ENCODE measurements around the gene CDH4.

Gene CDH4

DNA sequence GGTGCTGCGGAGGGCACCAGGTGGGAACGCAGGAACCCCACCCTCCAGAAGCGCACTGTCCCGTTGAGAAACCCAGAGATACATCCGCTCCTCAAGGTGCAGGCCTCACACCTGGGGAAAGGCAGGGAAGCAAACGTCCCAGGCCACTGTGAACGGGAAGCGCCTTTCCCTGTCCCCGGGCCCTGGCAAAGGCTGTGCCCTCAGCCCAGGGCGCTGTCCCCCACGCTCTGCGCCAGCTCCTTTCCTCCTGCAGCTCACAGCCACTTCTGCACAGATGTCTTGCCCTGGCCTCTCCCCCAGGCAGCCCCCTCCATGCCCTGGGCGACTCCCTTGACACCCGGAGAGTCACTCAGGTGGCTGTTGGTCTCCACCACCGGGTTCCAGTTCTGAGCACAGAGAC lies 609.8 kb downstream of the CDH4 start:
- no peak for DNase-seq (ENCODE audit: low read depth)

DNA sequence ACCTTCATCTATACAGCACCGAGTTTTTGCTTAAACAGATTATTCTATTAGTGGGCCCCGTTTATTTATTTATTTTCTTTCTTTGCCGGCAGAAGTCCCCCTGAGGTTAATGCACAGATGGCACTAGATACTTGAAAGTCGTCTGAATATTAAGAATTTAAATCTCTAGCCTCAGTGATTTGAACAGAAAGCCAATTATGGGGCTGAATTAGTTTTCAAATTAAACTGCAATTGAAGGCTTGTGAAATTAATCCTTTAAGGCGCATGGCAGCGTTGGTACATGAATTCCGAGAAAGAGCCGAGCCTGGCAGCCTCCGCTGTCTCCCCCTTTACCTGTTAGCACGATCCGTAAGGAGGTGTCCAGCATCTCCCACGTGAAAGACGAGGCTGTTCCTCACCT lies 610.8 kb downstream of the CDH4 start:
- DNase-seq (ENCODE audit: low read depth) = no peak

DNA sequence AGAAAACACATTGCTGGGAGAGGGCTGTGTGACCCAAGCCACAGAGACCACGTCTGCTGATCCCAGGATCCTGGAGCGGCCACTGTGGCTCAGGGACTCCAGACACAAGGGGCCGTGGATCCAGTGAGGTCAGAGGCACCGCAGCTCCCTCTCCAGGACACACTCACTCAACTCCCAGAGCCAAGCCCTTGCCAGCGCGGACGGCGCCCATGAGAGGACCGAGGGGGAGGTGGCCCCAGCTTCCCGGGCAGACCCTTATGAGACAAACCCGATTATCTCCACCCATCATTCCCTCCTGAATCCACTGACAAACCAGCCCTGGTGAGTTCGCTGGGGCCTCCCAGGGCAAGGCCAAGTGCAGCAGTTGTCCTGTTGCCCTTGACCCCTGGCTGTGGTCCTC lies 612.4 kb downstream of the CDH4 start:
- DNase-seq (ENCODE audit: low read depth) = no peak

DNA sequence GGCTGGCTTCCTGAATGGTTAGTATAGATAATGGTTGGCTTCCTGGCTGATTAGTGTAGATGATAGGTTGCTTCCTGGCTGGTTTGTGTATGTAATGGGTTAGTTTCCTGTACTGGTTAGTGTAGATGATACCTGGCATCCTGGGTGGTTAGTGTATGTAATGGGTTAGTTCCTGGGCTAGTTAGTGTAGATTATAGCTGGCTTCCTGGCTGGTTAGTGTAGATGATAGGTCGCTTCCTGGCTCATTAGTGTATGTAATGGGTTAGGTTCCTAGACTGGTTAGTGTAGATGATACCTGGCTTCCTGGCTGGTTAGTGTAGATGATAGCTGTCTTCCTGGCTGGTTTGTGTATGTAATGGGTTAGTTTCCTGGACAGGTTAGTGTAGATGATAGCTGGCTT lies 613.3 kb downstream of the CDH4 start:
- DNase-seq (ENCODE audit: low read depth) = no peak

DNA sequence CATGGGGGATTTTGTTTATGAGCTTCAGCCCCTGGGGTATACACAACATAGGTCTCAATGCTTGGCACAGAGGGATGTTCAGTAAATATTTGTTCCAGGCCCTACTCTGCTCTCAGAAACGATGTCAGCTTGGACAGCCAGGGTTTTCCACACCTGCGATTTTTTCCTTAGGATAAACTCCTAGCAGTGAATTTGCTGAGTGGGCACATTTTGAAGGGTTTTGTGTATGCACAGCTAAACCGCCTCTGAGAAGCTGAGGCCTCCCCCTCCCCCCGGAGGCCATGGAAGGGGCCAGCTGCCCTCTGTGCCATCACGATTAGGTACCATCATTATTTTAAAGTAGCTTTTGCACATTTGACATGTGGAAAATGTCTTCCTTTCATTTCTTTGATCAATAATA lies 614.1 kb downstream of the CDH4 start:
- DNase-seq (ENCODE audit: low read depth) = no peak

DNA sequence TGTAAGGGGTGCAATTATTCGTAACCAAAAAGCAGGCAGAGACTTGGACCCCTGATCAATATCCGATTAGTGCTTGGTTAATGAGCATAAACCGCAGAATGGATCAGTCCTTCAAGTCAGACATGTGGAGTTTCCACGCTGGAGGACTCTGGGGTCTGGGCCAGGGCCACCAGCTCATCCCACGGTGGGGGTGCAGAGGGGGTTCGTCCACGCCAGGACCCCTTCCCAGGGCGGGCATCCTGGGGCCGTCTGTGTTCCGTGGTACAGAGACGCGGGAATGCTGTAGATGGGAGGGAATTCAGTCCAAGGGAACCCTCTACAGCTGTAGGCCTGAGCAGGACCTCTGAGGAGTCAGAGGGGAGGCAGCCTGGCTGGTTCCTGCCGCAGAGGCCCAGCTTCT lies 615.9 kb downstream of the CDH4 start:
- DNase-seq (ENCODE audit: low read depth) = no peak

DNA sequence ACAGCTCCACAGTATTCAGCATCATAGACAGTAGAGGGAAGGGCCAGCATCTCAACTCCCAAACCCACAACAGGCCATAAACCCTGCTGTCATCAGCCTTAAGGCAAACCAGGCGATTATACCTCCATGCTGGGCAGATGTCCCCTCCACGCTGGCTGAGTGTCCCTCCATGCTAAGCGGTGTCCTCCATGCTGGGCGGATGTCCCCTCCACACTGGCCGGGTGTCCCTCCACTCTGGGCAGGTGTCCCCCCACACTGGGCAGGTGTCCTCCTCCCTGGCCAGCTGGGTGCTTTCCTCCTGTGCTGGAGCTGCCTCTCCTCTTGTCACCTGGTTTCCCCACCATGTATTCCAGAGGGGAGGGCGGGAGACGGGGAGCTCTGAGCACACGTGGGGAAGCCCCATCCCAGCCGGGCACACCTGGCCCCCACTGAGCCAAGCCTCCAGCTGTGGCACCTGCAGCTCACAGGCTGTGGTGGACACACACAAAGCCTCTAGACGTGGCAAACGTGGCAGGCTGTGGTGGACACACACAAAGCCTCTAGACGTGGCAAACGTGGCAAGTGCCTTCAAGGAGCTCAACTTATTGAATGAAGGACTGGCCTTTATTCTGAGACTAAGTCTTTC lies 616.5 kb downstream of the CDH4 start:
- no peak for DNase-seq (ENCODE audit: low read depth)

DNA sequence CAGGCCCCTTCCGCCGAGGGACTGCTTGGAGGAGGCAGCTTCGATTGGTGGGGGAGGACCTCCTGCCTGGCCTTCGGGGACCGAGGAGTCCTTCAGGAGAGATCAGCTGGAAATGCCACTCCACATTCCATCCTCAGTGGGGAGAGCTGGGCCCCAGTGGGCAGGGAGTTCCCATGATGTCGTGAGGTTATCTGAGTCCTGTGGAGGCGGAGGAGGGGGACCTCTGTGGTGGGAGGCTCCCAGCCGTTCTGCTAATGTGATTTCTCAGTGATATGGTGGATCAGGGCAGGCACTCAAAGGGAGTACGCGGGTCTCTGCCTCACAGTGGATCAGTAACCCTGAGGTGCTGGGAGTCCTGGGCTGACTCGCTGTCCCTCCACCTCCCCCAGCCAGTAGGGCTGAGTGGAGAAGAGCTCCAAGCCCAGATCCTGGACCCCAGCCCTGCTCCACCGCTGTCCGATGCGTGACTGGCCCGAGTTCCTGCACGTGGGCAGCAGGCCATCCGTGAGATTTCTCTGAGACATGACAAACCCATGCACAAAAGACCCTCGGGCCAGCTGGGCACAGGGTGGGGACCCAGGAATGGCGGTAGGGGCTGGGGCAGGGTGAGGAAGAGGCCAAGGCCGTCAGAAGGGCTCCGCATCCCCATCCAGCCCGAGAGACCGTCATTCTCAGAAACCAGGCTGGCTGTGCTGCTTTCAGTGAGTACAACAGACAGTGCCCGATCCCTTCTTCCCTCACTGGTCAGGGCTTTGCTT lies 617.9 kb downstream of the CDH4 start:
- no peak for DNase-seq (ENCODE audit: low read depth)

DNA sequence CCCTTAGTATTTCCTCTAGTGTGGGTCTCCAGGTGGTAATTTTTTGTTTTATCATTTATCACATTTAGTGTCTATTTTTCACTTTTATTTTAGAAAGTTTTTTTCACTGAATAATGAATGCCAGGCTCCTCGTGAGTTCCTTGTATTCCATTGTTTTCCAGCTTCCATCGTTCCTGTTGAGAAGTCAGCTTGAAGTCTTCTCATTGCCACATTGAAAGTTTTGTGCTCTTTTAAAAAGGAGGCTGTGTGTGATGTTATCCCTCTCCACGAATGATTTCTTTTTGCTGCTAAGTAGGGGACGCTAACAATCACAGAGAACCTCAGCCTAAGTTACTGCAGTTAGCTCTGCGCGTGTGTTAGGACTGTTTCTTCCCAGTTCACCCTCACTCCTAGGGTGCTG lies 619.1 kb downstream of the CDH4 start:
- no peak for DNase-seq (ENCODE audit: low read depth)

DNA sequence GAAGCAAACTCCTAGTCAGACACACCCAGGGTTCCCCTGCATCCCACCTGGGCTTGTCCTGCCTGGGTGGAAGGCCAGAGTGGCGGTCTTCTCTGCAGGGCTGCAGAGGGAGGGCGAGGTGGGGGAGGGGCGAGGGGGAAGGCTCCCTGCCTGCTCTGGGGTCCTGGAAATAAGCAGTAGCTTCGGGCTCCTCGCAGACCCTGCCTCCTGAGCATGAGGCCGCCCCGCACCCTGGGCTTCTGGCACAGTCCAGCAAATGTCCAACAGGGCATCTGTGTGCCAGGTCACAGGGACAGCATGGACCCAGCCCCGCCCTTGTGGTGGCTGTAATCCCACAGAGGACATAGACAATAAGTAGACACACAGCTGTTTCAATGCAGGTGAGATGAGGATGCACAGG lies 619.9 kb downstream of the CDH4 start:
- DNase-seq (ENCODE audit: low read depth) = no peak

DNA sequence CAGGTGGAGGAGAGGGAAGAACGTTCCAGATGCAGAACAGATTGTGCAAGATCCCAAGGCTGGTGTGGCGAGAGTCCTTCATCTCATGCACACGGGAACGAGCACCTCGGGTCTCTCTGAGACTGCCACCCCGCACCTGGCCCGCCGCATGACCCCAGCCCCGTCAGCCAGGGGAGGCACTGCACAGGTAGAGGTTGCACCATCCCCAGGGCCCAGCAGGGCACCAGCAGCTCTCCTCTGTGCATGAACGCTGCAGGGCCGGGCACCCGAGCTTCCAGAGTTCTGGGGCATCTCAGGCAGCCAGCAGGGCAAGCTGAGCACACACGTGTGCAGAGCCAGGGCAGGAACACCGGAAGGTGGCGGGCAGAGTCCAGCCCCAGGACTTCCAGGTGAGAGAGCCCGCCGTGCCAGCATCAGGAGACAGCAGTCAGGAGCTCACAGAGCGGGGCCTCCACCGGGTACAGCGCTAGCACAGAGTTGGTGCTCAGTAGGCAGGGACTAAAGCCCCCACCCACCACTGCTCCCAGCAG lies 620.4 kb downstream of the CDH4 start:
- DNase-seq (ENCODE audit: low read depth) = no peak

DNA sequence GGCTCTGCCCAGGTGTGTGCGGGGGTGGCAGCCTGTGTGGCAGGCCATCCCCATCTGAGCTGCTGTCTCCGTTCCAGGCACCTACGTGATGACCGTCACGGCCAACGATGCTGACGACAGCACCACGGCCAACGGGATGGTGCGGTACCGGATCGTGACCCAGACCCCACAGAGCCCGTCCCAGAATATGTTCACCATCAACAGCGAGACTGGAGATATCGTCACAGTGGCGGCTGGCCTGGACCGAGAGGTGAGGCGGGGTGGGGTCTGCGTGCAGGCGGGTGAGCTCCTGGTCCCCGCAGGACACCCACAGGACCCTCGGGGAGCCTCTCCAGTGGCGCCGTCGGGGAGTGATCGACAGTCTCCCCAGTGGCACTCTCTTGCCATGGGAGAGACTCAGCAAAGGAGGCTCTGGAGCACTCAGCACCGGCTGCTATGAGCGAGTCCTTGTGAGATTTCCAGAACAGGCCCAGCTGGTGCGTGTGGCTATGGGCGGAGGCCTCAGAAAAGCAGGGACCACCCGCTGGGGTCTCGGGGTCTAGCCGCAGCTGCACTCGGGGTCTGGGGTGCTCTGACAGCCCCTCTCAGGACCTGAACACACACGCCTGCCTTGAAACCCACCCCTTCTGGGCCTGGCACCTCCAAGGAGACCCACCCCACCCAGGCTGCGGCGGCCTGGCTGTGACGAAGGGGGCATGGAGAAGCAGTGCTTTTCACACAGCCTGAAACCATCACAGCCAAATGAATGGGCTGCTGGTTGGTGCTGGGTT lies 621.8 kb downstream of the CDH4 start:
- no peak for DNase-seq (ENCODE audit: low read depth)

DNA sequence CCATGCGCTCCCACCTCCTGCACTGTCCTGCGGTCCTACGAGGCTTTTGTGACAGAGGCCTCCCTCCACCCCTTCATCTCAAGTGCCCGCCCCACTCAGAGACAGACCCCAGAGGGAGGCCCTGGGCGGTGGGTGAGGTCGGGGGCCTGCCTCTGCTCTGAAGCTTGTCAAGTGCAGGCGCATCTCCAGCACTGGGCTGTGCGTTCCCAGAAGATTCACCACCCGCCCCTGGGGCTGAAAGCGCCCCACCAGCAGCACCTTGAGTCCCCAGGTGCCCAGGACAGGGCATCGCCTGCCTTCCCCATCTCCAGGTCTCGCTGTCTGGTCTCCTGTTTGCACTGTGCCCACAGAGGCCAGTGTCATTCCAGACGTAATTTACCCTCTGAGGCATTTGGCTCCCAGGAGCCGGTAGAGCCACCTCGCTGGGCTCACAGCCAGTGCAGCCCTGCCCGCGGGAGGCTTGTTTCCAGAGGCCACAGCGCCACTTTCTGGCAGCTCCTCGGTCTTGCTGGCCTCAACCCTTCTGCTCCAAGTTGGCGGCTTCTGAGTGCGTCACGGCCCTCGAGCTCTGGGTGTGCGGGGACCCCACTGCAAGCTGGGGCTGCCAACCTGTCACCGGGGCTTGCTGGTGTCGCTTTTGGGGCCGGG lies 622.5 kb downstream of the CDH4 start:
- no peak for DNase-seq (ENCODE audit: low read depth)

DNA sequence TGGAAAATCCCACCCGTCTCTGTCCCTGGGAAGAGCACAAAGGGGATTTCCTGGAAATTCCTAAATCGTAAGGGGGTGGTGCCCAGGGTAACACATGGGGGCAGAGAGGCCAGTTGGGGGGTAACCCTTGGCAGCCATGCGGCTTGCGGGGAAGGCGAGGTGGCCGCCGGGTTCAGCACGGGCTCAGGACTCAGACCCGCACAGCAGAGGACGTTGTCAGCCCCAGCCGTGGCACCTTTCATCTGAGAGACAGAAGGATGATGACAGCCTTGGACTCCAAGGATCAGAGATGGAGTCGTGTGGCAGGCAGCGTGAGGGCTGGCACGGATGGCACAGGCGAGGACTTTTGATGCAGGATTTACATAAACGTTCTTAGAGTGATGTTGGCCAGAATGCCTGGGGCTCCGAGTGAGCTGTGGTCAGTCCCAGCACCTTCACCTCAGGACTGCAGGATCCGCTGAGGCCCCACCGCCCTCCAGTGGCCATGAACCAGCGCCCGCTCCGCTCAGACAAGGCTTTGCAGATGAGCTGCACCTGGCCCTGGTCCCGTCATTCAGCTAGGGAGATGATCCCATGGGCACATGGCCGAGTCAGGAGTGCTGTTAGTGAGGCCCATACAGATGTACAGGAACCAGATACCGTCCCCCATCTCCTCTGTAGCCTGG lies 623.3 kb downstream of the CDH4 start:
- DNase-seq (ENCODE audit: low read depth) = no peak

DNA sequence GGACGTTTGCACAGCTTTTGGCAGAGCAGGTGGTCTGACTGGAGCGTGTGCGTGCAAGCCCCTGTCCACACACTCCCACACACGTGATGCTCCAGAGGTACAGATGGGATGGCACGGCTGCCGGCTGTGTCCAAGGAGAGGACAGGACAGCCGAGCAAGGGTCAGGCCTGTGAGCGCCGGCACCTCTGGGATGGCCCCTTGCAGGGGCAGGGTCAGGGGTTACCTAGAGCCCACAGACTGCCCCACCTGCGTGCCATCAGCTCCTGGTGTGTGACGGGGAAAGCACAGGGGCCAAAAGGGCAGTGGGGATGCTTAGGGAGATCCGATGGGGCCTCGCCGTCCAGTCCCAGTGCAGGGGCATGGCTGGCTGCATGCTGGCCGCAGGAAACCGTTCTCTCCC lies 623.9 kb downstream of the CDH4 start:
- DNase-seq (ENCODE audit: low read depth) = no peak

DNA sequence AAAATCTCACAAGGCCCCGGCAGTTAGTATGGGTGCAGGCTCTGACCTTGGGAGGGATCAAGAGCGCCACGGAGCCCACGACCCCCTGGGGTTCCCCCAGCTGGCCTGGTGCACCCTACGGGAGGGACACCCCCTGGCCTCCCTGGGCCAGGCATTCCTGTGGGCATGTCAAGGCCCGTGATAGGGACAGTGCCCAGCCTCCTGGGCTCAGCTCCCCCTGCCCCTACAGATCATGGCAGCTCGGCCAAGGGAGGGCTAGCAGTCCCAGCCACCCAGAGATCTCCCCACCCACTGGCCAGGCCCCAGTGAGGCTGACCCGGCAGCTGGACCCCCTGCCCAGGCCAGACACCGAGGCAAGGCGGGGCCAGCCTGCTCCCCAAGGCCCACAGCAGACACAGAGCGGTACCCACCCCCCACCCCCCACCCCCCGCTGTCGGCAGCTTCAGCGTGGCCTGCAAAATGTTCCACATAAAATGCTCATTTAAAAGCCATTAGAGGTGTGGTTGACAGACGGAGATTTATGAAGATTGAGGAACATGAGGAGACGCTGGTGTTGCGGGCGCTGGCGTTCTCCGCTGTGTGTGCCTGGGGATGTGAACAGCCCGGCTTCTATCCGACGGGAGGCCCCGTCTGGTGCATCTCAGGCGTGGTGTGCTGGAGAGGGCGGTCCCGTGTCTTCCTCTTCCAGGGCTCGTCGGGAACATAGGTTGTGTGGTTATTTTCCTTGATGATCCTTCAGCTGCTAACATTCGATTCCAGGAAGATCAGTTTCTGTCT lies 625.1 kb downstream of the CDH4 start:
- no peak for DNase-seq (ENCODE audit: low read depth)

DNA sequence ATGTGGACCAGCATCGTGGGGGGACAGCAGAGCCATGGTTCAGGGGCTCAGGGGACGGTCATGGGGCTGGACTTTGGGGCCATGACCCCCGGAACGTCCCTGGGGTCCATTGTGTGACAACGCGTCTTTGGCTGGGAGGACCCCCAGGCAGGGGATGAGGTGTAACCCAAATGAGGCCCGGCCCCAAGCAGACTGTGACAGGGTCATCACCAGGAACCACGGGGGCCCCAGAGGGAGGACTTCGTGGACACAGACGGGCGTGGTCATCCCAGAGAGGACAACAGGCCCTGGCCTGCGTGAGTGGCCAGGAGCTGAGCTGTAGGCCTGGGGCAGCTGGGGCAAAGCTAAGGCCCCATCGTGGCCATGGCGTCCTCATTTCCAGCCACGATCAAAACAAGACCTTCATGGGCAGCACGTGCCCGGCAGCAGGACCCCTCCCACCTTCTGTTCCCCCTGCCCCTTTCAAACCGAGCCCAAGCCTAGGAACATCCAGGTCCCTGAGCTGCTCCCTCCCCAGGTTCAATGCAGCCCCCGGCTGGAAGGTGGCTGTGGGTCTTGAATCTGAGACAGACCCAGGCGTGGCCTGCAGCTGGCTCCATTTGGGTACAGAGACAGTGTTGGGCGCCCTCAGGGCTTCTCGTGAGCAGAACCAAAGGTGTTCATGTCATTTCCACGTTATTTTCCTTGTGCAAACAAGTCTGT lies 625.9 kb downstream of the CDH4 start:
- DNase-seq (ENCODE audit: low read depth) = no peak

DNA sequence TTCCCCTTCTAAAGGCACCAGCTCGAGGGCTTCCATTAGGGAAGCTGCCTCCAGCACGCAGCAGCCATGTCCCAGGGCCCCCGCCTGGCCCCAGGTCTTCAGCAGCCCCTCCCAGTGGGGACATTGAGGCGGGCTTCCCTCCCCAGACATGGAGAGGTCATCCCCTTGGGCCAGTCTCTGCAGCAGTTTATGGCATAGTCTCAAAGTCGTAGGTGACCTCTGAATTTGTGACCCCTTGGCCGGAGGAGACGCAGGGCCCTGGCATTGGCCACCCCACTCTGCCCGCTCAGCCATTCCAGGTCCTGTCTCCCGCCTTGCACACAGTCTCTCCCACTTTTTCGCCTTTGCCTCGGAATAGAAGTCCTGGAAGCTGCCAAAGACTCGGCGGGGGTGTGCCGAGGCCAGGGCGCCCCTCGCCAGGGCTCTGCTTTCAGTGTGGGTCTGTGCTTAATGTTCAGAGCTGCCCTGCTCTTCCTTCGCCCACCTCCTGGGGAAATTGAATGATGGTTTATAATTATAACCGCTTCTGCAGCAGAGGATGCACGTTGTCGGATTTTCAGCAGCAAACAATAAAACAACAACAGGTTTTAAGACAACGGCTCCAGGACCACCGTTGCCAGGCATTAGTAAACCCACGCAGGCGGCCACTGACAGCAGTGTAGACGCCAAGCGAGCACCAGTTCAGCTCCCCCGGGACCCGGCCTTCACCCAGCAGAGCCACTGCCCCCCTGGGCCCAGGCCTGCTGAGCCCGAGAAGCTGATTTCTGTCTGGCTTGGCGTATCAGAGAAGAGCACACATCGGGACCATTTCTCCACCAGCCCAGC lies 626.6 kb downstream of the CDH4 start:
- no peak for DNase-seq (ENCODE audit: low read depth)

DNA sequence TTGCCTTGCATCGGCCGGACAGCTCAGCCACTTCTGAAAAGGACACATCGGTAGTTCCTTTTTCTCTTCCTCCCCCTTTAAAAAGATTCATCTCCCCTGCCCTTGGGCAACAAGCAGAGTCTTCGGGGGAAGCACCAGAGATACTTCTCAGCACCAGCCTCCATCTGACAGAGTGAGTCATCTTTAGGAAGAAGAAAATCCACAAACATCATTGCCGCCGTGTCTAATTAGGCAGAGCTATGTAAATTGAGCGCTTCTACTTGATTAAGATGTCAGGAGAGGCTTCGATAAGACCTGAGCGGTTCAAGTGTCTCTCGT lies 627.2 kb downstream of the CDH4 start:
- DNase-seq (ENCODE audit: low read depth) = no peak

DNA sequence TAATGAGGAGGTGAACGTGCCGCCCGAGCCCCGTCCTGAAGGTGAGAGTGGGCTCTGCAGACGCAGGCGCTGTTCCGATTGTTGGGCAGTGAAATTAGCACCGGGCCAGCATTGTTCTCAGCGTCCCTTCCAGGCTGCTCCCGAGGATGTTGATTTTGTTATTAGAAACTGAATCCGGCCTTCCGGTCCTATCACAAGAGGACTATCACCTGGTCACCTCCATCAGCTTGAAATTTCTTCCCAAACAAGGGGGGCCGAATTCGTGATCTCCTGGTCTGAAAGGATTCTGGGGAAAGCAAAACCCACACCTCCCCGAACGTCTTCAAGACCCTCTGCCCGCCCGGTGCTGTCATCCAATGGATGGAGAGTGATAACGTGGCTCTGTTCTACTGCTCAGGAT lies 627.6 kb downstream of the CDH4 start:
- DNase-seq (ENCODE audit: low read depth) = no peak

Measured in EH (cell line).